ENCODE data around the gene CPSF3.

DNA sequence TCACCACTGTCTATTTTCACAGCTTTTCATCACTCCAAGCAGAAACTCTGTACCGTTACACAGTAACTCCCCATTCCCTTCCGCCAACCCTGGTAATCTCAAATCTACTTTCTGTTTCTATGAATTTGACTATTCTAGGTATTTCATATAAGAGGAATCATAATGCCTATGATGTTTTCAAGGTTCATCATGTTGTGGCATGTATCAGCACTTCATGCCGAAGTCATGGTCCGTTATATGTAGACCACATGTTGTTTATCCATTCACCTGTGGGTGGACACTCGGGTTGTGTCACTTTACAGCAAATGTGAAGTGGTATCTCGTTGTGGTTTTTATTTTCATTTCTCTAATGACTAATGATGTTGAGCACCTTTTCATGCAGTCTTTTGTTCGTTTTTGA is 21.6 kb downstream of the CPSF3 start:
- TF ChIP-seq CTCF (IDR thresholded peaks at IDR 0.05; ENCODE audit: insufficient read depth, low read length, poor library complexity, severe bottlenecking), result no peak
- no peak for TF ChIP-seq EZH2phosphoT487 (conservative IDR thresholded peaks at IDR 0.05; ENCODE audit: low read length)
